HEK293T (cell line): Measurements from ENCODE around the gene MAST4.

Experiments
- CTCF ChIA-PET: fragments of 350-600 bp; formaldehyde crosslinking; extraction: SDS; loops from one replicate; lab custom pipeline; 2021; ENCODE audit warnings: antibody characterized with exemption, inconsistent platforms; lab: Yijun Ruan, JAX
- POLR2A ChIA-PET: fragments of 350-600 bp; formaldehyde crosslinking; extraction: SDS; loops from one replicate; lab custom pipeline; 2020; ENCODE audit warnings: antibody characterized with exemption, inconsistent platforms; lab: Yijun Ruan, JAX
- DNase-seq: peaks from one replicate; pipeline ENCODE4 v3.0.0; 2012; ENCODE audit warnings: mixed read lengths; ENCODE audit errors: extremely low spot score
- ARNT ChIP-seq: fragments of 450-650 bp; IDR thresholded peaks from 2 replicates; pipeline ENCODE4 v1.6.1; 2017; ENCODE audit warnings: mild to moderate bottlenecking
- BHLHE40 ChIP-seq: fragments of 450-650 bp; IDR thresholded peaks from 2 replicates; pipeline ENCODE4 v1.6.1; 2016; ENCODE audit warnings: mild to moderate bottlenecking, moderate library complexity, borderline replicate concordance
- CTBP1 ChIP-seq: fragments of 450-650 bp; IDR thresholded peaks from 2 replicates; pipeline ENCODE4 v1.6.1; 2016; ENCODE audit warnings: borderline replicate concordance
- ELF4 ChIP-seq: fragments of 450-650 bp; IDR thresholded peaks from 2 replicates; pipeline ENCODE4 v1.6.1; 2017; ENCODE audit warnings: antibody characterized with exemption
- FOXA1 ChIP-seq: fragments of 450-650 bp; IDR thresholded peaks from 2 replicates; pipeline ENCODE4 v1.6.1; 2016; ENCODE audit warnings: mild to moderate bottlenecking
- FOXK2 ChIP-seq: fragments of 450-650 bp; IDR thresholded peaks from 2 replicates; pipeline ENCODE4 v1.6.1; 2016; ENCODE audit warnings: mild to moderate bottlenecking
- FOXM1 ChIP-seq: fragments of 450-650 bp; IDR thresholded peaks from 2 replicates; pipeline ENCODE4 v1.6.1; 2017; ENCODE audit warnings: mild to moderate bottlenecking, borderline replicate concordance
- HDGF ChIP-seq: fragments of 450-650 bp; IDR thresholded peaks from 2 replicates; pipeline ENCODE4 v1.6.1; 2017; ENCODE audit warnings: antibody characterized with exemption, borderline replicate concordance
- L3MBTL2 ChIP-seq: fragments of 450-650 bp; conservative IDR thresholded peaks from 2 replicates; pipeline ENCODE4 v1.6.1; 2016; ENCODE audit warnings: mild to moderate bottlenecking
- LEF1 ChIP-seq: fragments of 450-650 bp; IDR thresholded peaks from 2 replicates; pipeline ENCODE4 v1.6.1; 2017; ENCODE audit warnings: mild to moderate bottlenecking, borderline replicate concordance
- NFRKB ChIP-seq: fragments of 450-650 bp; IDR thresholded peaks from 2 replicates; pipeline ENCODE4 v1.6.1; 2016; ENCODE audit warnings: mild to moderate bottlenecking, moderate library complexity
- PKNOX1 ChIP-seq: fragments of 450-650 bp; IDR thresholded peaks from 2 replicates; pipeline ENCODE4 v1.6.1; 2016
- SP1 ChIP-seq: fragments of 450-650 bp; IDR thresholded peaks from 2 replicates; pipeline ENCODE4 v1.6.1; 2017
- SUZ12 ChIP-seq: fragments of 450-650 bp; IDR thresholded peaks from 2 replicates; pipeline ENCODE4 v1.6.1; 2016; ENCODE audit warnings: mild to moderate bottlenecking
- TARDBP ChIP-seq: fragments of 450-650 bp; IDR thresholded peaks from 2 replicates; pipeline ENCODE4 v1.6.1; 2016
- ZNF384 ChIP-seq: fragments of 450-650 bp; IDR thresholded peaks from 2 replicates; pipeline ENCODE4 v1.6.1; 2016

The MAST4 gene

GRCh38 chr5:66992547-66992946 lies 396.4 kb downstream of the MAST4 start:
- TF ChIP-seq FOXA1, result no peak
- TF ChIP-seq ZNF384, result no peak
- DNase-seq, result no peak
- ChIA-PET POLR2A (interaction anchor here (1.3 kb wide), 1 partner anchor 12 kb away, joined by 5 read pairs; no protein-coding TSS in a partner anchor), CTCF (no interaction called here)

GRCh38 chr5:66993448-66993847 lies 397.3 kb downstream of the MAST4 start:
- DNase-seq, result no peak
- no peak for TF ChIP-seq FOXK2
- no peak for TF ChIP-seq SUZ12
- no peak for TF ChIP-seq FOXM1
- no peak for TF ChIP-seq FOXA1
- TF ChIP-seq ARNT, result no peak
- no peak for TF ChIP-seq TARDBP
- no peak for TF ChIP-seq PKNOX1
- TF ChIP-seq BHLHE40, result no peak
- TF ChIP-seq L3MBTL2, result no peak
- no peak for TF ChIP-seq SP1
- TF ChIP-seq CTBP1, result no peak
- TF ChIP-seq ELF4, result no peak
- TF ChIP-seq NFRKB, result no peak
- no peak for TF ChIP-seq LEF1
- no peak for TF ChIP-seq HDGF
- no peak for TF ChIP-seq ZNF384
- CTCF ChIA-PET, result no interaction called here
- POLR2A ChIA-PET, result no interaction called here

- POLR2A ChIA-PET, result no interaction called here
- CTCF ChIA-PET, result no interaction called here
Observed at GRCh38 chr5:66993882-66994281, 397.7 kb downstream of the MAST4 start.

GRCh38 chr5:66994790-66995189 lies 398.6 kb downstream of the MAST4 start:
- CTCF ChIA-PET, result no interaction called here
- DNase-seq, result no peak
- TF ChIP-seq PKNOX1 (no peak), ELF4 (no peak), CTBP1 (no peak), L3MBTL2 (no peak), FOXK2 (no peak), LEF1 (no peak), NFRKB (no peak), BHLHE40 (no peak), SP1 (no peak), FOXA1 (no peak), TARDBP (no peak), HDGF (no peak)
- POLR2A ChIA-PET, result no interaction called here

More at GRCh38 chr5:66993882-66994281, 397.7 kb downstream of the MAST4 start:
- no peak for DNase-seq
- no peak for TF ChIP-seq BHLHE40
- TF ChIP-seq TARDBP, result no peak
- no peak for TF ChIP-seq CTBP1
- TF ChIP-seq ELF4, result no peak
- TF ChIP-seq SP1, result no peak
- no peak for TF ChIP-seq FOXK2
- no peak for TF ChIP-seq ARNT
- TF ChIP-seq FOXA1, result no peak
- no peak for TF ChIP-seq LEF1
- TF ChIP-seq SUZ12, result no peak
- TF ChIP-seq PKNOX1, result no peak
- TF ChIP-seq L3MBTL2, result no peak
- no peak for TF ChIP-seq NFRKB
- TF ChIP-seq ZNF384, result no peak
- no peak for TF ChIP-seq HDGF

- CTCF ChIA-PET, result no interaction called here
- no peak for DNase-seq
- POLR2A ChIA-PET, result interaction anchor here (0.6 kb wide), 1 partner anchor 71 kb away, joined by 3 read pairs; no protein-coding TSS in a partner anchor
- TF ChIP-seq ELF4 (no peak), PKNOX1 (no peak), TARDBP (no peak), FOXK2 (no peak), NFRKB (no peak), BHLHE40 (no peak), FOXA1 (no peak), L3MBTL2 (no peak)
Observed at GRCh38 chr5:67000794-67001475, 404.7 kb downstream of the MAST4 start.
